GM21786 (cell line): Measurements from ENCODE around the gene MRGPRD.

Experiments used
- ATAC-seq: cut with Tn5 transposase; IDR thresholded peaks from one replicate; pipeline ENCODE4 v1.9.1; 2021; ENCODE audit not compliant: unreplicated experiment

MRGPRD gene

GRCh38 chr11:68933605-68934320 lies 47.0 kb downstream of the MRGPRD start:
- no peak for ATAC-seq

DNA sequence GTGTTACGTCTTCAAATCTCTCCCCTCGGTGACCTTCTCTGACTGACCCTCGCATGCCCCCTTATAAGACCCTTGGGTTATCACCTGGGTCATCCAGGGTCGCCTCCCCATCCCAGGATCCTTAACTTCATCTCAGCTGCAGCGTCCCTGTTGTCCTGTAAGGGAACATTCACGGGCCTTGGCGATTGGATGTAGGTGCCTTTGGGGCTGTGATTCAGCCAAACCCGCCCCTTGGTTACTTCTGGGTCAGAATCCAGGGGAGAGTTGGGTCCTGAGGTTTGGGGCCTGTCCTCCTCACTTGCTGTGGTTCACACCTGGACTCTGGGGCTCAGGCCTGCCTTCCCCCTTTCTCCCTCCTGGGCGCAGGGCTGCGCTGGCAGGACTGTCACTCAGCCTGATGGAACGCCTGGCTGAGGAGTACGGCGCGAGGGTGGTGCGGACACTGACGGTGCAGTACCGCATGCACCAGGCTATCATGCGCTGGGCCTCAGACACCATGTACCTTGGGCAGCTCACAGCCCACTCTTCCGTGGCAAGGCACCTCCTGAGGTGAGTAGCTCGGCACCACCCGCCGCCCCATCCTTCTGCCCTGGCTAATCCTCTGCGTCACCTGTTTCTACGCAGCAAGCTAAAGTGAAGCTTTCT lies 47.7 kb downstream of the MRGPRD start:
- ATAC-seq, result no peak

- no peak for ATAC-seq
Measured at GRCh38 chr11:68932358-68932757, 48.4 kb downstream of the MRGPRD start.

DNA sequence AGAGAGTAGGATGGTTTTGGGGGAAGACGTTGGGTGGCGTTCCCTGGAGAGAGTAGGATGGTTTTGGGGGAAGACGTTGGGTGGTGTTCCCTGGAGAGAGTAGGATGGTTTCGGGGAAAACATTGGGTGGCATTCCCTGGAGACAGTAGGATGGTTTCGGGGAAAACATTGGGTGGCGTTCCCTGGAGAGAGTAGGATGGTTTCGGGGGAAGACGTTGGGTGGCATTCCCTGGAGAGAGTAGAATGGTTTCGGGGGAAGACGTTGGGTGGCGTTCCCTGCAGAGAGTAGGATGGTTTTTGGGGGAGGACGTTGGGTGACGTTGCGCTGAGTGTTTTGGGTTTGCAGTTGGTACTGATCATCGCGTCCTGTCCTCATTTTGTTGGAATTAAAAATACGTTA lies 48.9 kb downstream of the MRGPRD start:
- ATAC-seq, result no peak

- ATAC-seq, result no peak
Measured at GRCh38 chr11:68930991-68931855, 49.6 kb downstream of the MRGPRD start.
